Panc1 (cell line): ENCODE measurements around the gene BTBD2.

Source experiments
- CTCF ChIP-seq: fragments of 450-650 bp; IDR thresholded peaks from 2 replicates; pipeline ENCODE4 v1.5.1; 2017; ENCODE audit warnings: mild to moderate bottlenecking
- POLR2AphosphoS5 ChIP-seq: IDR thresholded peaks from 2 replicates; pipeline ENCODE4 v1.6.1; 2012; ENCODE audit warnings: mild to moderate bottlenecking, low read depth, low read length, moderate library complexity
- REST ChIP-seq, 2 experiments: IDR thresholded peaks; 2 replicates each; pipeline ENCODE4 v1.6.1; 2011 to 2012; ENCODE audit warnings: low read depth in 2 of 2, control low read depth in 1 of 2, low read length in 1 of 2, mild to moderate bottlenecking in 1 of 2, moderate library complexity in 1 of 2; ENCODE audit not compliant: insufficient read depth in 1 of 2
- TCF7L2 ChIP-seq: IDR thresholded peaks from 2 replicates; pipeline ENCODE4 v1.6.1; 2011; ENCODE audit warnings: mild to moderate bottlenecking, low read depth, low read length, inconsistent platforms

GRCh38 chr19:1969176-1970002 is 46.1 kb downstream of the BTBD2 start:
- TF ChIP-seq CTCF (no peak), POLR2AphosphoS5 (no peak), TCF7L2 (no peak), REST (IDR thresholded peaks at IDR 0.05; ENCODE audit: insufficient read depth in 1 of 2, low read depth in 2 of 2, low read length in 1 of 2) (no peak)
